ENCODE data around the gene LILRB5.
"Not testable (repeated sequence)": the region's sequence is repeated elsewhere in the genome, so short reads cannot be mapped to it uniquely, and the experiment has no call there.

Gene LILRB5

GRCh38 chr19:54275951-54276350 lies 18.9 kb upstream of the LILRB5 start:
- DNase-seq: no peak

DNA sequence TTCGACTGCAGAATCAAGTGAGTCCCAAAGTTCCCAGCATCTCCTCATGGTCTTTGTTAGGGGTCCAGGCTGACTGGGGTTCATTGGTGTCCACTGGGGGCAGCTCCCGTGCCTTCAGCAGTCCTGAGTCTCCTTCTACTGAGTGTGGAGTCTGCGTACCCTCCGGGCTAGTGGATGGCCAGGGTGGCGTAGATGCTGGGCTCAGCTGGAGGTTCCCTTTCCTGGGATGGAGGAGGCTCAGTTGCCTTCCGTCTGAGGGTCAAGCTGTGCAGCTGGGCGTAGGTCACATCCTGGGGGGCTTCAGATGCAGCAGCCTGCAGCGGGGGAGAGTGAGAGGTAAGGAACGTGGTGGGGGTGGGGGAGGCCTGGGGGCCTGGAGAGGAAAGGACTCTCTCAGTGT lies 17.4 kb upstream of the LILRB5 start:
- not testable (repeated sequence) for DNase-seq

DNA sequence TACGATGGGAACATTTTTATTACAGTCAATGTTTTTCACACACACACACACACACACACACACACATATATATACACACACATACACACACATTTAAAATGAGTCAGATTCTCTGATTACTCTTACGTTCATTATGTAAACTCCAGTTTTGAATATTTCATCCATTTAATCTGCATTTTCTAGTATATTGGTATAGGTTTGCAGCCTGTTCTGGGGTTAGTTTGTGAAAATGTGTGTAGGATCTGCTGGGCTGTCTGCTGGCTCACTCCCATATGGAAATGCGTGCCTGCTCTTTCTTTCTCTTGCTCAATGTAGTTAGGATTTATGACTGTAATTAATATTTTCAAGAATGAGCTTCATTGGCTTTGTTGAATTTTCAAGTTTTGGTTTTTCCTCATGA lies 16.7 kb upstream of the LILRB5 start:
- no peak for DNase-seq

- peak; percentile 44 to 60 (median 58) for DNase-seq
Measured at GRCh38 chr19:54272181-54272580, 15.1 kb upstream of the LILRB5 start.

DNA sequence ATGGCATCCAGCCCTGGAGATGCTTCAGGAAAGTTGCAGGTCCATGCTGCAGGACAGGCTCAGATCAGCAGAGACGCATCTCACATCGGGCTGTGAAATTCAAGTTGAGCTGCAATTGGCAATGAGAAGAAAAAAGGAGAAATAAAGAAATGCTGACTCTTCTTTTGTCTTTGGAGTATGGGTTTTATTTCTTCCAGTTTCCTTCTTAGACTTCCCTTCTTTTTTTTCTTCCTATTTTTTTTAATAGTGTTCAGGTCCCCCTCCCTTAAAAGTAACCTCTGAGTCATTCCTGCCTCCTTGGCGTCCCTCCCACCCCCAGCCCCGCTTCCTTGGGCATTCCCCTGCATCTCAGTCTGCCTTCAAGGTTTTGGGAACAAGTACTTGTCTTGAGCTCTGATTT lies 14.5 kb upstream of the LILRB5 start:
- DNase-seq: peak; percentile 57 to 88 (median 77)

DNA sequence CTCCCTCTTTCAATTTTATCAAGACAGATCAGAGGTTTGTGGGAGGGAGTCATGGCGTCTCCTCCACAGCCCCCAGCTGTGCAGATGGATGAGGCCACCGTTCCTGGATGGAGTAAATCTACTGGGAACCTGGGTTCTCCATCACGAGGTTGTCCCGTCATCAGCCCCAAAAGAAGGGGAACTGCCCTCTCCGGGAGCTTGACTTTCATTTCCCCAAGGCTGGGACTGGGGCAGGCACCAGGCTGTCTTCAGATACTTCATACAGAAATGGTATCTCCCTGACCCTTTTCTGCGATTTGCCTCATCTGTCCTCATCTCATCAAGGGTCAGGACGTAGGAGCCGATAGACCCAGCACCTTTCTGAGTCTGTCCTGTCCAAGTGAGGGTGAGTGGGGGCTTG lies 14.0 kb upstream of the LILRB5 start:
- DNase-seq: peak; percentile 89 to 95 (median 94)

GRCh38 chr19:54268936-54269335 lies 11.9 kb upstream of the LILRB5 start:
- peak in 2 of 4 experiments; percentile 40 to 57 for DNase-seq

DNA sequence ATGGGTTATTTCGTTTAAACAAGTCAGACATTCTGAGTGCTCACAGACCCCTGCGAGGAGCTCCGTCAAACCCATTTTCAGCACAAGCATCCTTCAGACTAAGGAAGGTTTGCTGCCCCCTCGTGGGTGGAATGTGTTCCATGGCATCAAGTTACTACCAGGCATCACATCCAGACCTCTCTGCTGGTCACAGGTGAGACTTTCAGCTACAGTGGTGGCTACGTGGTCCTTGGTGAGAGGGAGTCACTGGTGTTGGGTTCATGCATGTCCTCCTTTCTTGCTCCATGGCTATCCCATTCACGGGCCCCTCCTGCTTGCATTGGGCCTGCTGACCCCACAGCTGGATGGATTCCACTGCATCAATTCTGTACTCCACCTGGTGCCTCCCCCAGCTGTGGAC lies 9.1 kb upstream of the LILRB5 start:
- peak; percentile 82 to 89 (median 86) for DNase-seq

DNA sequence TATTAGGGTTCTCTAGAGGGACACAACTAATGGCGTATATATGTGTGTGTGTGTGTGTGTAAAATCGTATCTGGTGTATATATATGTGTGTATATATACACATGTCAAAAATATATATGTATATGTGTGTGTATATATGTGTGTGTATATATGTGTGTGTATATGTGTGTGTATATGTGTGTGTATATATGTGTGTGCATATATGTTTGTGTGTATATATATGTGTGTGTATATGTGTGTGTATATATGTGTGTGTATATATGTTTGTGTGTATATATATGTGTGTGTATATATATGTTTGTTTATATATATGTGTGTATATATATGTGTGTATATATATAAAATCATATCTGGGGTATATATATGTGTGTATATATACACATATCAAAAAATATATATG lies 5.4 kb upstream of the LILRB5 start:
- DNase-seq: no peak

DNA sequence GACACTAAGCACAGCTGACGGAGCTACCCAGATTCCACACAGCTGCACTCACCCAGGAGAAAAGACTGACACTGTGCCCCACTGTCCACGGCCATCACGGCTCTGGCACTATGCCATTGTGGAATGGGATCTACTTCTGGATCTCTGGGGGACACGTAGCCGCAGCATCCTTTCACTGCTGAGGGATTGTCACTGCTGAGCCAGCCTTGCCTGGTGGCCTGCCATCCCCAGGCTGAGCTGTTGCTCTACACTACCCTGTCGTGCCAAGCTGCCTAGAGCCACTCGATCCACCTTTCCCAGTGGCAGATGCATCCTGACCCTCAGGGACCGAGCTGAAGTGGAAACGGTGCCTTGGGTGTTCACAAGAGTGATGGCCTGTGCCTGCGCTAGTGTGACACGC lies 5.0 kb upstream of the LILRB5 start:
- DNase-seq: no peak

DNA sequence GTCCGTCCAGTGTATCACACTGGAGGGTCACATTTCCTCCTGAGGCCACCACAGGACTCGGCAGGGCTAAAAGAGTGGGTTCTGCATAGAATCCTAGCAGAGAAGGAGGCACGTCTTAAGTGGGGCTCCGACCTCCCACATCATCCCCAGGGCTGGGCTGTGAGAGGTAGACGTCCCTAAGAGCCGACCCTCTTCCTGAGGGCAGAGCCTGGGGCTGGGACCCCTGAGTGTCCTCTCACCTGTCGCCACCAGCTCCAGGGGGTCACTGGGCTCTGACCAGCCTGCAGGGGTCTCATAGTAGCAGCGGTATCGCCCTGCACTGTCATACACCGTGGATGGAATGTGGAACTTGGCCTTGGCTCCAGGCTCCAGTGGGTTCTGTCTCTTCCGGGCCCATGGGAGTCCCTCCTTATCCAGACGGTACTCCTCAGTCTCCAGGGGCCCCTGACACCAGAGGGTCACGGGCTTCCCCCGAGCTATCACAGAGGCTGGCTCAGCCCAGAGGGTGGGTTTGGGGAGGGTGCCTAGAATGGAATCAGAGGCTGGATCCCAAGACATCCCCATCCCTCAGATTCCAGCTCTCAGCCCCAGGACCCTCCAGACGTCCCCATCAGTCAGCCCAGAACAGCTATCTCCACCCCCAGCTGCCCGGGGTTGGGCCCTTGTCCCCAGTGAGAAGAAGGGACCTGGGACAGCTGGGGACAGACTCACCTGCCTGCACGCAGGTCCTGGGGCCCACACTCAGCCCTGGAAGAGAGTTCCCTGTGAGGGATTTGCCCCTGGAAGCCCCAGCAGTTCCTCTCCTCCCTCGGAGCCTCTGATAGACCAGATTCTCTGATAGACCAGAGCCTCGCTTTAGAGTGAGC lies 590 bp downstream of the LILRB5 start:
- no peak for DNase-seq

DNA sequence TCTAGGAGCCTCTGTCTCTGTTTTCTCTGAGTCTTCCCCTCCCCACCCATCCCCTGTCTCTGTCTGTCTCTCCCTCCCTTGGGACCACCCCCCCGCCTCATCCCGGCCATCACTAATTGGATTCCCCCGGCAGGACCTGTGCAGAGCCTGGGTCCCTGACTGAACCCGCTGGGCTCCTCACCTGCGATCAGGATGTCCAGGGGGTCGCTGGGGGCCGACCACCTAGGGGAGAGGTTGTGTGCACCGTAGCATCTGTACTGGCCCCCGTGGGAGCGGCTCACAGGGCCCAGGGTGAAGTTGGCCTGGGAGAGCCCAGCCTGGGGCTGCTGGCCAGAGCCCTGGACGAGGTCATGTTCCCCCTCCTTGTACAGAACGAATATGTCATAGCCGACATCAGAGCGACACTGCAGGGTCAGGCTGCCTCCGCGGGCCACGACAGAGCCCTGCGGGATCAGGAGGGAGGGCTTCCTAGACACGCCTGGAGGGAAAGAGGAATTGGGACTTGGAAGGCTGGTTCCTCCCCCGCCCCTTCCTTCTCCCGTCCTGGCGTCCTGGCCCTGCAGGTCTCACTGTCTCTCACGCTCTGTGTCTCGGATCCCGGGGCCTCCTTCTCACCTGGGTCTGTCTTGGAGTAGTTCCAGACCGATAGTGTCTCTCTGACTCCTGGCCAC lies 1.8 kb downstream of the LILRB5 start:
- DNase-seq: peak; percentile 42 to 58 (median 52)

DNA sequence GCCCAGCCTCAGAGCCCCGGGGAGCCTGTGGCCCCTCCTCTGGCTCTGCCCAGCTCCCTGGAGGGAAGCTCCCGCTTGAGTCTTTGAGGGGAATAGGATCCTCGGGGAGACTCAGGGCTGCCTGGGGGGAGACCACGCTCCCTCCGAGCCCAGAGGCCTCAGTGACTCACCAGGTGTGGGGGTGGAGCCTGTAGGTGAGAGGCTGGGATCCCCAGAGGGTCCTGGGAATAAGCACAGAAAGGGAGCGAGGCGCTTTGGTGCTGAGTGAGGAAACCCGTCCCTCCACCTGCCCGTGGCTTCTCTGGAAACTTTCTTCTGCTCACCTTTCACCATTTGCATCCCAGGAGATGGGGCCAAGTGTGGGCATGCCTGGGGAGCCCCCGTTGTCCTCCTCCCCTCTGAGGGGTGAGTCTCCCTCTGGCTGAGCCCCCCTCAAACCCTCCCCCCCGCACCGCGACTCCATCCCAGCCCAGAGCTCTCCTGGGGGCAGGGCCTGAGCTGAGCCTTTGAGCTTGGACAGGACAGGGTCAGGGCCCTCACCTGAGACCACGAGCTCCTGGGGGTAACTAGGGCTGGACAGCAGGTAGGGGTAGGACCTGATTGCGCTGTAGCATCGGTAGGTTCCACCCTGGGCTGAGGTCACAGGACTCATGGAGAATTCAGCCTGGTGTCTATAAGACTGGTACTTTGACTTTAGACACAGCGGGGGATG lies 2.7 kb downstream of the LILRB5 start:
- no peak for DNase-seq

DNA sequence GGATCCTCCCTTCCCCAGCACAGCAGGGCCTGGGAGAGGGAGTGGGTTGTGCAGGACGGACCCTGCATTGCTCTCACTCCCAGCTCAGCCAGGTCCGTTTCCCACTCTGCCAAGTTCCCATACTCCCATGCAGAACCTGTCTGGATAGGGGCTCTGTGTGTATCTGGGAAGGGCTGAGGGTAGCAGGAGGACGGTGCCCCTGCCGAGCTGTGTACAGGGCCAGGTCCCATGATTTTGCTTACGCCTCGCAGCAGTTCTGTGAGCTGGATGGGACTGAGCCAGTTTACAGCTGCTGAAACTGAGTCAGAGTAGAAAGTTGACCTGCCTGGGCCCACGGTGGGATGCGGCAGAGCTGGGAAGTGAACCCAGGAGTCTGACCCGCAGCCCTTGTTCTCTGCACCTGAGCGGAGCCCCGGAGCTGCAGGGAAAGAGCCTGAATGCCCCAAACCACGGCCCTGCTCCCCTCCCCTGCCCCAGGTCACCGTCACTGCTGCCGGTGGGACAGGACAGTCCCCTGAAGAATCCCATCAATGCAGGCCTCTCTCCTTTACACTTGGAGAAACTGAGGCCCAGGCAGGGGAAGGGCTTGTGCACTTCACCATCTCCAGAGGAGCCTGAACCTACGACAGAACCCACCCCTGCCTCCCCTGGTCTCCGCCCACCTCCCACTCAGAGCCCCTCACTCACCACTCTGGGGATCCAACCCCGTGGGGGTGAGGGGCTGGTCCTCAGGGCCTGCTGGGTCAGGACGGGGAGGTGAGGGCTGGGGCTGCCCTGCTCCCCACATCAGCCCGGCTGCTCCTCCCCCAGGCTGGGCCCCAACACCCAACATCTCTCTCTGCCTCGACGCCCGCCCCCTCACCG lies 3.5 kb downstream of the LILRB5 start:
- DNase-seq: no peak

- DNase-seq: no peak
Measured at GRCh38 chr19:54252845-54253244, 4.2 kb downstream of the LILRB5 start.

DNA sequence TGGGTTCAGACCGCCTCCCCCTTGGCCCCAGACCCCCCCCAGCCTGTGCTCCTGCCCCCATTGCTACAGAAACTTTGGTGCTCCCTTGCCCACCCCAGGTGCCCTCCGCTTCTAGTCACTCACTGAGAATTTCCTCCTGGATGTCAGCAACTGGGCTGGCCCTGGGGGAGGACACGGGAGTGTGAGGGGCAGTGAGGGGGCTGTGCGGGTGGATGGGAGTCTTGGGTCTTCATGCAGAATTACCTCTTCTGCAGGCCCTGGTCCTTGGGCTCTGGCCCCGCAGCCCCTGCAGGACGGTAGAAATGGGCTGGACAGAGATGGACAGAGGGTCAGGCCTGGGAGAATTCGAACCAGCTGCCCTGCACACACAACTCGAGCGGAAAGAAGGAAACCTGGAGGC lies 4.8 kb downstream of the LILRB5 start:
- no peak for DNase-seq

- peak; percentile 90 to 97 (median 93) for DNase-seq
Measured at GRCh38 chr19:54248016-54248601, 9.0 kb downstream of the LILRB5 start.

- DNase-seq: no peak
Measured at GRCh38 chr19:54247106-54247930, 9.8 kb downstream of the LILRB5 start.

DNA sequence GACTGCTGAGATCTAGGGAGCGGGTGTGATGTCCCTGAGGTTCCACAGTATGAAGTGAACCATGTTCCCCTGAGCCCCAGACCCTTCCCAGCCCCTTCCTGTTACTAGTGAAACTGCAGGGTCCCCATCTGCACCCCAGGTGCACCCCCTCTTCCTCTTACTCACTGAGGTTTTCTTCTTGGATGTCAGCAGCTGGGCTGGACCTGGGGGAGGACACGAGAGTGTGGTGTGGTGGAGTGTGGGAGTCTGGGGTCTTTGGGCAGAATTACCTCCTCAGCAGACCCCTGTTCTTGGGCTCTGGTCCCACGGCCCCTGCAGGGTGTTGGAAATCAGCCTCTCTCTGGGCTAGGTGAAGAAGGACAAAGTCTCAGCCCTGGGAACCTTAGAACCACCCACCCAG lies 11.1 kb downstream of the LILRB5 start:
- DNase-seq: no peak

DNA sequence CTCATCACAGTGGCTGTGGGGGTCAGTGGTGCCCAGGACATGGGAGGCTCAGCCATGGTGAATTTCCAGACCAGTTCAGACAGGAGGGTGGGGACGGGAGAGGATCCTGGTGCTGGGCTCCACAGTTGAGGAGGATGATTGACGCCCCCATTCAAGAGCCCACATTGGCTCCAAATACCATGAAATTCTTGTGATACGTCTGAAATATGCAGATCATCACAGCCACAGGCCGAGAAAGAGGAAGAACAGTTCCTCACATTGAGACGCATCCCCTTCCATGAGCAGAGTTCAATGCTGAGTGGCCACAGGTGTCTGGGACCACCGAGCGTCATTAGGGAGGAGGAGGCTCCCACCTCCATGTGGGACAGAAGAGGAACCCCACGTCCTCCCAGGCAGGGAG lies 13.3 kb downstream of the LILRB5 start:
- DNase-seq: peak in 2 of 4 experiments; percentile 50 to 74

- DNase-seq: peak; percentile 36 to 67 (median 50)
Measured at GRCh38 chr19:54242646-54243045, 14.4 kb downstream of the LILRB5 start, which contains the start of gene LILRA6. LILRA6 (minus strand) TSS chr19:54242790.

Measured in suppressor macrophage (primary cell).